ENCODE results near the gene PHLPP1.

- TF ChIP-seq CTCF (conservative IDR thresholded peaks at IDR 0.05; ENCODE audit: low read length) (no peak), EZH2phosphoT487 (IDR thresholded peaks at IDR 0.05; ENCODE audit: borderline replicate concordance, low read depth, low read length) (no peak)
These were observed 144.7 kb downstream of the PHLPP1 start for GRCh38 chr18:62860062-62860461.

Data from OCI-LY7 (cell line).